SK-N-MC (cell line): ENCODE measurements around the gene DUSP10.

Experiments used
- EZH2 ChIP-seq: fragments of 200-600 bp; sonication (generic); IDR thresholded peaks from one replicate; pipeline ENCODE4 v1.6.1; 2017; ENCODE audit warnings: antibody characterized with exemption
- POLR2AphosphoS5 ChIP-seq: IDR thresholded peaks from 2 replicates; pipeline ENCODE4 v1.6.1; 2012; ENCODE audit warnings: mild to moderate bottlenecking, low read depth, low read length, borderline replicate concordance

DNA sequence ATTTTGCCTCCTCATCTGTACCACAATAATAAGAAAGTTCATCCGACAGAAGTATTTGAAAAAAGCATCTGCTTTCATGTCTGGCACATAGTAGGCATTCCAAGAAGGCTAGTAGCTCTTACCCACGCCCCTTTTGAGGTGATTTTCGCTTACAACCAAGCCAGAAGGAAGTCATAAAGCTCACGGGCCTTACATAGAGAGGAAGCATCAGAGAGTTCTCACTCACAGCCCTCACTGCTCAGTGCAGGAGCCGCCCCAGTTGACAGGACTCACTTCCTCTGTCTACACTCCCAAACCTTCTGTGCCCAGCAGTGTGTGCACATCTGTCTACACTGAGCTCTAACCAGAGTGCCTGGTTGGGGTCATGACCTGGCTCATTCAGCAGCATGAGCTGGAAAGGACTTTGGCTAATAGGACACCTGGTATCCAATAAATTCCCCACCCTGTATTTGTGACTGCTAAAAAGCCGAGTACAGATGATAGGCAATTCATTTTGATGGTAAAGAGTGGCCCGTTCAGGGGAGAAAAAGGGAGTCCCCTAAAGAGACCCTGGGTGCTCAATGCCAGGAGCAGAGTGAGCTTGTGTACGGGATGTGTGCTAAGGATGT is 36.8 kb upstream of the DUSP10 start:
- no peak for TF ChIP-seq POLR2AphosphoS5
- no peak for TF ChIP-seq EZH2
